ENCODE measurements around the gene ATXN7L1.
"Not testable (repeated sequence)": the region's sequence is repeated elsewhere in the genome, so short reads cannot be mapped to it uniquely, and the experiment has no call there.

DNA sequence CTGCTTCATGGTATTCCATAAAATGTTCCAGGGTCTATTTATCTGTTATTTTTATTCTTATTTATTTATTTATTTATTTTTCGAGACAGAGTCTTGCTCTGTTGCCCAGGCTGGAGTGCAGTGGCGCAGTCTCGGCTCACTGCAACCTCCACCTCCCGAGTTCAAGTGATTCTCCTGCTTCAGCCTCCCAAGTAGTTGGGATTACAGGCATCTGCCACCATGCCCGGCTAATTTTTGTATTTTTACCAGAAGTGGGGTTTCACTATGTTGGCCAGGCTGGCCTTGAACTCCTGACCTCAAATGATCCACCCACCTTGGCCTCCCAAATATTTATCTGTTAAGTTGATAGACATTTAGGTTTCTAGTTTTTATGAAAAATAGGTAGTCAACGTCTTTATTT, 6.8 kb upstream of the ATXN7L1 start:
- TF ChIP-seq, protein P1, sequence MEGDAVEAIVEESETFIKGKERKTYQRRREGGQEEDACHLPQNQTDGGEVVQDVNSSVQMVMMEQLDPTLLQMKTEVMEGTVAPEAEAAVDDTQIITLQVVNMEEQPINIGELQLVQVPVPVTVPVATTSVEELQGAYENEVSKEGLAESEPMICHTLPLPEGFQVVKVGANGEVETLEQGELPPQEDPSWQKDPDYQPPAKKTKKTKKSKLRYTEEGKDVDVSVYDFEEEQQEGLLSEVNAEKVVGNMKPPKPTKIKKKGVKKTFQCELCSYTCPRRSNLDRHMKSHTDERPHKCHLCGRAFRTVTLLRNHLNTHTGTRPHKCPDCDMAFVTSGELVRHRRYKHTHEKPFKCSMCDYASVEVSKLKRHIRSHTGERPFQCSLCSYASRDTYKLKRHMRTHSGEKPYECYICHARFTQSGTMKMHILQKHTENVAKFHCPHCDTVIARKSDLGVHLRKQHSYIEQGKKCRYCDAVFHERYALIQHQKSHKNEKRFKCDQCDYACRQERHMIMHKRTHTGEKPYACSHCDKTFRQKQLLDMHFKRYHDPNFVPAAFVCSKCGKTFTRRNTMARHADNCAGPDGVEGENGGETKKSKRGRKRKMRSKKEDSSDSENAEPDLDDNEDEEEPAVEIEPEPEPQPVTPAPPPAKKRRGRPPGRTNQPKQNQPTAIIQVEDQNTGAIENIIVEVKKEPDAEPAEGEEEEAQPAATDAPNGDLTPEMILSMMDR (IDR thresholded peaks at IDR 0.05; ENCODE audit: low read depth, low read length) = not testable (repeated sequence)
- not testable (repeated sequence) for TF ChIP-seq EZH2phosphoT487 (IDR thresholded peaks at IDR 0.05; ENCODE audit: low read depth)

Measured in OCI-LY3 (cell line).